IMR-90 (cell line): ENCODE measurements around the gene LRRC8E.

Experiments used
- BHLHE40 ChIP-seq: fragments of 150-350 bp; IDR thresholded peaks from 2 replicates; pipeline ENCODE4 v1.6.1; 2016; ENCODE audit warnings: mild to moderate bottlenecking, low read depth, low read length
- CEBPB ChIP-seq: IDR thresholded peaks from 2 replicates; pipeline ENCODE4 v1.6.1; 2012; ENCODE audit warnings: low read depth, low read length, improper control_type of control experiment
- CHD1 ChIP-seq: IDR thresholded peaks from 2 replicates; pipeline ENCODE4 v1.6.1; 2012; ENCODE audit warnings: low read depth, low read length, improper control_type of control experiment
- CTCF ChIP-seq: conservative IDR thresholded peaks from 2 replicates; pipeline ENCODE4 v1.5.1; 2012; ENCODE audit warnings: mild to moderate bottlenecking, low read depth, low read length, improper control_type of control experiment
- FOS ChIP-seq: fragments of 150-350 bp; IDR thresholded peaks from 2 replicates; pipeline ENCODE4 v1.6.1; 2016; ENCODE audit warnings: low read depth, low read length
- MAFK ChIP-seq: IDR thresholded peaks from 2 replicates; pipeline ENCODE4 v1.6.1; 2012; ENCODE audit warnings: low read depth, low read length, improper control_type of control experiment
- MXI1 ChIP-seq: IDR thresholded peaks from 2 replicates; pipeline ENCODE4 v1.6.1; 2012; ENCODE audit warnings: low read depth, mild to moderate bottlenecking, low read length, moderate library complexity, borderline replicate concordance
- NFE2L2 ChIP-seq: fragments of 150-350 bp; IDR thresholded peaks from 2 replicates; pipeline ENCODE4 v1.6.1; 2016; ENCODE audit warnings: low read depth, mild to moderate bottlenecking, low read length
- POLR2A ChIP-seq: IDR thresholded peaks from 2 replicates; pipeline ENCODE4 v1.6.1; 2012; ENCODE audit warnings: mild to moderate bottlenecking, low read depth, low read length
- RAD21 ChIP-seq: IDR thresholded peaks from 2 replicates; pipeline ENCODE4 v1.6.1; 2012; ENCODE audit warnings: low read length, improper control_type of control experiment
- RCOR1 ChIP-seq: IDR thresholded peaks from 2 replicates; pipeline ENCODE4 v1.6.1; 2012; ENCODE audit warnings: mild to moderate bottlenecking, low read length, improper control_type of control experiment; ENCODE audit not compliant: insufficient replicate concordance
- SMC3 ChIP-seq: fragments of 150-350 bp; IDR thresholded peaks from 2 replicates; pipeline ENCODE4 v1.6.1; 2016; ENCODE audit warnings: low read depth, mild to moderate bottlenecking, antibody characterized with exemption, low read length, moderate library complexity

- TF ChIP-seq CTCF (no peak), RAD21 (no peak), POLR2A (no peak), MXI1 (no peak), CEBPB (no peak), FOS (no peak), BHLHE40 (no peak), RCOR1 (no peak), CHD1 (no peak), SMC3 (no peak), NFE2L2 (no peak), MAFK (no peak)
Observed at GRCh38 chr19:7841751-7842660, 46.3 kb upstream of the LRRC8E start.
